GM23338 (cell line): ENCODE results near the gene AGXT2. TPM values are rescaled to one million over a fixed set of nuclear protein-coding genes. Genes with fewer than 3 reads are reported as not detected.

ENCODE experiments used
- ATAC-seq: fragments of 200-7000 bp; cut with Tn5 transposase; 3 replicates; pipeline ENCODE4 v1.9.1; 2020
- DNase-seq: peaks from one replicate; pipeline ENCODE4 v3.0.0-alpha.2; 2015; ENCODE audit warnings: low spot score
- H2AFZ ChIP-seq: fragments of 200-600 bp; sonication (generic); 2 replicates; pipeline ENCODE4 v1.8.0; 2016; ENCODE audit warnings: antibody characterized with exemption, mild to moderate bottlenecking, moderate library complexity
- H3F3A ChIP-seq: fragments of 200-600 bp; sonication (generic); replicated peaks from 2 replicates; pipeline ENCODE4 v1.8.0; 2017; ENCODE audit warnings: antibody characterized with exemption, mixed run types, low read depth
- H3K27ac ChIP-seq: fragments of 200-600 bp; sonication (generic); 2 replicates; pipeline ENCODE4 v1.6.1; 2016; ENCODE audit warnings: low read depth
- H3K27me3 ChIP-seq: fragments of 200-600 bp; sonication (generic); 2 replicates; pipeline ENCODE4 v1.8.0; 2016; ENCODE audit warnings: mild to moderate bottlenecking, mixed run types, moderate library complexity; ENCODE audit not compliant: insufficient read depth
- H3K36me3 ChIP-seq: fragments of 200-600 bp; sonication (generic); 2 replicates; pipeline ENCODE4 v1.8.0; 2016; ENCODE audit warnings: mild to moderate bottlenecking; ENCODE audit not compliant: insufficient read depth
- H3K4me1 ChIP-seq: fragments of 200-600 bp; sonication (generic); 2 replicates; pipeline ENCODE4 v1.8.0; 2016; ENCODE audit warnings: mild to moderate bottlenecking, moderate library complexity; ENCODE audit not compliant: insufficient read depth
- H3K4me2 ChIP-seq: fragments of 200-600 bp; sonication (generic); 2 replicates; pipeline ENCODE4 v1.7.1; 2017; ENCODE audit warnings: mixed run types
- H3K4me3 ChIP-seq: fragments of 200-600 bp; sonication (generic); 2 replicates; pipeline ENCODE4 v1.6.1; 2016; ENCODE audit warnings: mixed run types
- H3K79me2 ChIP-seq: fragments of 200-600 bp; sonication (generic); replicated peaks from 2 replicates; pipeline ENCODE4 v1.8.0; 2017; ENCODE audit warnings: mild to moderate bottlenecking; ENCODE audit not compliant: insufficient read depth
- H3K9me2 ChIP-seq: fragments of 200-600 bp; sonication (generic); 2 replicates; pipeline ENCODE4 v1.8.0; 2017; ENCODE audit not compliant: insufficient read depth
- H4K20me1 ChIP-seq: fragments of 200-600 bp; sonication (generic); replicated peaks from 2 replicates; pipeline ENCODE4 v1.8.0; 2017; ENCODE audit warnings: mild to moderate bottlenecking; ENCODE audit not compliant: insufficient read depth
- H3K27ac Mint-ChIP-seq: 2 replicates; pipeline ENCODE4 v1.8.0; 2020; ENCODE audit warnings: inconsistent platforms, mild to moderate bottlenecking, moderate library complexity, mixed read lengths
- H3K27me3 Mint-ChIP-seq: 3 replicates; pipeline ENCODE4 v1.8.0; 2022; ENCODE audit warnings: low read depth, mild to moderate bottlenecking, moderate library complexity, mixed read lengths, inconsistent platforms; ENCODE audit not compliant: insufficient read depth, poor library complexity
- H3K36me3 Mint-ChIP-seq: 3 replicates; pipeline ENCODE4 v1.8.0; 2021; ENCODE audit warnings: low read depth, mild to moderate bottlenecking, inconsistent platforms, moderate library complexity, mixed read lengths
- H3K4me1 Mint-ChIP-seq: 3 replicates; pipeline ENCODE4 v1.8.0; 2020; ENCODE audit warnings: mild to moderate bottlenecking, inconsistent platforms, mixed read lengths
- H3K4me3 Mint-ChIP-seq: 3 replicates; pipeline ENCODE4 v1.8.0; 2021; ENCODE audit warnings: moderate library complexity, mild to moderate bottlenecking, inconsistent platforms, mixed read lengths
- H3K9me3 Mint-ChIP-seq: 3 replicates; pipeline ENCODE4 v1.8.0; 2020; ENCODE audit warnings: moderate library complexity, mild to moderate bottlenecking, inconsistent platforms, mixed read lengths
- CREB1 ChIP-seq: fragments of 250-450 bp; sonication (Bioruptor Pico); IDR thresholded peaks from 2 replicates; pipeline ENCODE4 v1.5.0; 2020; ENCODE audit warnings: low read depth, mild to moderate bottlenecking, moderate library complexity
- EZH2 ChIP-seq: fragments of 200-600 bp; sonication (generic); IDR thresholded peaks from one replicate; pipeline ENCODE4 v1.8.0; 2017; ENCODE audit warnings: antibody characterized with exemption, mild to moderate bottlenecking, low read depth; ENCODE audit not compliant: unreplicated experiment
- EZH2phosphoT487 ChIP-seq: fragments of 200-600 bp; sonication (generic); IDR thresholded peaks from one replicate; pipeline ENCODE4 v1.8.1; 2018; ENCODE audit warnings: antibody characterized with exemption; ENCODE audit not compliant: unreplicated experiment
- JUNB ChIP-seq: IDR thresholded peaks from one replicate; pipeline ENCODE4 v1.6.1; 2016; ENCODE audit warnings: antibody characterized with exemption; ENCODE audit not compliant: unreplicated experiment
- NANOG ChIP-seq: IDR thresholded peaks from 2 replicates; pipeline ENCODE4 v1.6.1; 2016; ENCODE audit warnings: antibody characterized with exemption, borderline replicate concordance
- POLR2AphosphoS5 ChIP-seq: IDR thresholded peaks from 2 replicates; pipeline ENCODE4 v1.6.1; 2016; ENCODE audit warnings: antibody characterized with exemption, low read depth
- ZNF114 ChIP-seq: fragments of 250-450 bp; sonication (Bioruptor Pico); IDR thresholded peaks from 2 replicates; pipeline ENCODE4 v1.5.0; 2020; ENCODE audit warnings: mild to moderate bottlenecking, moderate library complexity
- polyA plus RNA-seq: library from polyadenylated mRNA; unstranded; fragments of >200 nt; fragmentation: Nextera tagmentation; extraction: Ambion mirVana; gene quantifications from 2 replicates; pipeline ENCODE4 v1.2.1, GENCODE V29; 2016
- total RNA-seq: library from RNA; depleted of rRNA; stranded (reverse); fragments of >200 nt; shearing (Covaris generic); gene quantifications from 2 replicates; pipeline ENCODE4 v1.2.3, GENCODE V29; 2014
- TF ChIP-seq, protein P1 (sequence below): fragments of 250-450 bp; sonication (Bioruptor Pico); IDR thresholded peaks from 2 replicates; pipeline ENCODE4 v1.5.0; 2020; ENCODE audit warnings: mild to moderate bottlenecking, moderate library complexity
- TF ChIP-seq, protein P2 (sequence below): IDR thresholded peaks from one replicate; pipeline ENCODE4 v1.6.1; 2018; ENCODE audit warnings: antibody characterized with exemption; ENCODE audit not compliant: unreplicated experiment
- TF ChIP-seq, protein P3 (sequence below), 2 experiments: fragments of 200-600 bp in 1 of 2; sonication (generic) in 1 of 2; conservative IDR thresholded peaks; 2 replicates each; pipeline versions ENCODE4 v1.5.1 to v1.6.1; 2016 to 2017; ENCODE audit warnings: antibody characterized with exemption in 2 of 2, low read depth in 2 of 2, mild to moderate bottlenecking in 2 of 2, moderate library complexity in 1 of 2
- TF ChIP-seq, protein P4 (sequence below): IDR thresholded peaks from 2 replicates; pipeline ENCODE4 v1.6.1; 2016; ENCODE audit warnings: antibody characterized with exemption

Gene AGXT2
- total and polyA plus RNA-seq, 2 experiments from 2014 or later, result not detected

DNA sequence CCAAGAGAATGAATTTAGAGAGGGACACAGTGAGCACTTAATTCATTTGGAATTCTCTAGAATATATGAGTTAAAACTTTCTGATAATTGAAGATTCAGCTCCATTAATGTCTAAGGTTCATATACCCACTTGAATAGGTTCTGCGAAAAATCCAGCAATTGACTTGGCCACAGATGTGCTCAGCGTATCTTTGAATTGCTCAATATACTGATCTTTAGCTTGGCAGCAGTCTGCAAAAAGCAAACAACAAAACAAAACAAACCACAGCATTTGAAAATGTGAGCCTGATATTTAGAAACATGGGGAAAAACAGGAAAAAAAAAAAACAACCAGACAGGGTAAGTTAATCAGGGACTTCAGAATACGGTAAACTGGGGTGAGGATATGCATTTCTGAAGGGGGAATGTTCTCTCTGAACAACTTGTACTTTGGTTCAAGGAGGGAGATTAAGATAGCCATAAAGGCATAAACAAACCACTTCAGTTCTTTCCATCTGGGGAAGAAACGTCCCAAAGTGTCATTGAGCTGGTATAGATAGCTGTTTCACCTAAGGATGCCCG is 21.4 kb downstream of the AGXT2 start (continued):
- TF ChIP-seq, protein P1, sequence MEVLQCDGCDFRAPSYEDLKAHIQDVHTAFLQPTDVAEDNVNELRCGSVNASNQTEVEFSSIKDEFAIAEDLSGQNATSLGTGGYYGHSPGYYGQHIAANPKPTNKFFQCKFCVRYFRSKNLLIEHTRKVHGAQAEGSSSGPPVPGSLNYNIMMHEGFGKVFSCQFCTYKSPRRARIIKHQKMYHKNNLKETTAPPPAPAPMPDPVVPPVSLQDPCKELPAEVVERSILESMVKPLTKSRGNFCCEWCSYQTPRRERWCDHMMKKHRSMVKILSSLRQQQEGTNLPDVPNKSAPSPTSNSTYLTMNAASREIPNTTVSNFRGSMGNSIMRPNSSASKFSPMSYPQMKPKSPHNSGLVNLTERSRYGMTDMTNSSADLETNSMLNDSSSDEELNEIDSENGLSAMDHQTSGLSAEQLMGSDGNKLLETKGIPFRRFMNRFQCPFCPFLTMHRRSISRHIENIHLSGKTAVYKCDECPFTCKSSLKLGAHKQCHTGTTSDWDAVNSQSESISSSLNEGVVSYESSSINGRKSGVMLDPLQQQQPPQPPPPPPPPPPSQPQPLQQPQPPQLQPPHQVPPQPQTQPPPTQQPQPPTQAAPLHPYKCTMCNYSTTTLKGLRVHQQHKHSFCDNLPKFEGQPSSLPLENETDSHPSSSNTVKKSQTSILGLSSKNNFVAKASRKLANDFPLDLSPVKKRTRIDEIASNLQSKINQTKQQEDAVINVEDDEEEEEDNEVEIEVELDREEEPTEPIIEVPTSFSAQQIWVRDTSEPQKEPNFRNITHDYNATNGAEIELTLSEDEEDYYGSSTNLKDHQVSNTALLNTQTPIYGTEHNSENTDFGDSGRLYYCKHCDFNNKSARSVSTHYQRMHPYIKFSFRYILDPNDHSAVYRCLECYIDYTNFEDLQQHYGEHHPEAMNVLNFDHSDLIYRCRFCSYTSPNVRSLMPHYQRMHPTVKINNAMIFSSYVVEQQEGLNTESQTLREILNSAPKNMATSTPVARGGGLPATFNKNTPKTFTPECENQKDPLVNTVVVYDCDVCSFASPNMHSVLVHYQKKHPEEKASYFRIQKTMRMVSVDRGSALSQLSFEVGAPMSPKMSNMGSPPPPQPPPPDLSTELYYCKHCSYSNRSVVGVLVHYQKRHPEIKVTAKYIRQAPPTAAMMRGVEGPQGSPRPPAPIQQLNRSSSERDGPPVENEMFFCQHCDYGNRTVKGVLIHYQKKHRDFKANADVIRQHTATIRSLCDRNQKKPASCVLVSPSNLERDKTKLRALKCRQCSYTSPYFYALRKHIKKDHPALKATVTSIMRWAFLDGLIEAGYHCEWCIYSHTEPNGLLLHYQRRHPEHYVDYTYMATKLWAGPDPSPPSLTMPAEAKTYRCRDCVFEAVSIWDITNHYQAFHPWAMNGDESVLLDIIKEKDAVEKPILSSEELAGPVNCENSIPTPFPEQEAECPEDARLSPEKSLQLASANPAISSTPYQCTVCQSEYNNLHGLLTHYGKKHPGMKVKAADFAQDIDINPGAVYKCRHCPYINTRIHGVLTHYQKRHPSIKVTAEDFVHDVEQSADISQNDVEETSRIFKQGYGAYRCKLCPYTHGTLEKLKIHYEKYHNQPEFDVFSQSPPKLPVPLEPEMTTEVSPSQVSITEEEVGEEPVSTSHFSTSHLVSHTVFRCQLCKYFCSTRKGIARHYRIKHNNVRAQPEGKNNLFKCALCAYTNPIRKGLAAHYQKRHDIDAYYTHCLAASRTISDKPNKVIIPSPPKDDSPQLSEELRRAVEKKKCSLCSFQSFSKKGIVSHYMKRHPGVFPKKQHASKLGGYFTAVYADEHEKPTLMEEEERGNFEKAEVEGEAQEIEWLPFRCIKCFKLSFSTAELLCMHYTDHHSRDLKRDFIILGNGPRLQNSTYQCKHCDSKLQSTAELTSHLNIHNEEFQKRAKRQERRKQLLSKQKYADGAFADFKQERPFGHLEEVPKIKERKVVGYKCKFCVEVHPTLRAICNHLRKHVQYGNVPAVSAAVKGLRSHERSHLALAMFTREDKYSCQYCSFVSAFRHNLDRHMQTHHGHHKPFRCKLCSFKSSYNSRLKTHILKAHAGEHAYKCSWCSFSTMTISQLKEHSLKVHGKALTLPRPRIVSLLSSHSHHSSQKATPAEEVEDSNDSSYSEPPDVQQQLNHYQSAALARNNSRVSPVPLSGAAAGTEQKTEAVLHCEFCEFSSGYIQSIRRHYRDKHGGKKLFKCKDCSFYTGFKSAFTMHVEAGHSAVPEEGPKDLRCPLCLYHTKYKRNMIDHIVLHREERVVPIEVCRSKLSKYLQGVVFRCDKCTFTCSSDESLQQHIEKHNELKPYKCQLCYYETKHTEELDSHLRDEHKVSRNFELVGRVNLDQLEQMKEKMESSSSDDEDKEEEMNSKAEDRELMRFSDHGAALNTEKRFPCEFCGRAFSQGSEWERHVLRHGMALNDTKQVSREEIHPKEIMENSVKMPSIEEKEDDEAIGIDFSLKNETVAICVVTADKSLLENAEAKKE (CRISPR knock-in tag), result no peak

DNA sequence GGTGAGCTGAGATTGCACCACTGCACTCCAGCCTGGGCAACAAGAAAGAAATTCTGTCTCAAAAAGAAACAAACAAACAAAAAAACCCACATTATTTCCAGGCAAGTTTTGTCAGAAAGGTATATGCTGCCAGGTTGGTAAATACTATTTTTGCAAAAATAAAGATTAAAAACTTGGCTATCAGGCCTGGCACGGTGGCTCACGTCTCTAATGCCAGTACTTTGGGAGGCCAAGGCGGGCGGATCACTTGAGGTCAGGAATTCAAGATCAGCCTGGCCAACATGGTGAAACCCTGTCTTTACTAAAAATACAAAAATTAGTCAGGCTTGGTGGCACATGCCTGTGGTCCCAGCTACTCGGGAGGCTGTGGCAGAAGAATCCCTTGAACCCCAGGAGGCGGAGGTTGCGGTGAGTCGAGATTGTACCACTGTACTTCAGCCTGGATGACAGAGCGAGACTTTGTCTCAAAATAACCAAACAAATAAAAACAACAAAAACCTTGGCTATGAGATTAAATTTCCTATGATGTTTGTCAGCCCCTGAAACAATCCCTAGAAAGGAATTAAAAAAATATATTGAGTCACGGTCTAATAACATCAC is 22.7 kb downstream of the AGXT2 start:
- Histone ChIP-seq H3K4me3 (no peak overlapping the region), H3F3A (no peaks in the 10 kb centered on the region), H3K27me3 (no peaks in the 10 kb centered on the region), H3K9me2 (no peaks in the 10 kb centered on the region; the same call in 1 of the 2 replicates), H3K36me3 (no peaks in the 10 kb centered on the region), H2AFZ (no peak overlapping the region), H3K4me1 (no peaks in the 10 kb centered on the region), H3K27ac (no peak overlapping the region), H3K4me2 (no peak overlapping the region), H3K79me2 (no peaks in the 10 kb centered on the region), H4K20me1 (no peaks in the 10 kb centered on the region)
- Mint-ChIP-seq H3K36me3 (no peaks in the 10 kb centered on the region), H3K4me1 (no peaks in the 10 kb centered on the region), H3K27ac (no peak overlapping the region), H3K4me3 (no peak overlapping the region), H3K27me3 (no peaks in the 10 kb centered on the region), H3K9me3 (no peaks in the 10 kb centered on the region)
- ATAC-seq (no peak), DNase-seq (no peak)
- TF ChIP-seq JUNB (no peak), CREB1 (CRISPR knock-in tag) (no peak), POLR2AphosphoS5 (no peak), NANOG (no peak), EZH2 (no peak), EZH2phosphoT487 (no peak), ZNF114 (CRISPR knock-in tag) (no peak)
- TF ChIP-seq, protein P2, sequence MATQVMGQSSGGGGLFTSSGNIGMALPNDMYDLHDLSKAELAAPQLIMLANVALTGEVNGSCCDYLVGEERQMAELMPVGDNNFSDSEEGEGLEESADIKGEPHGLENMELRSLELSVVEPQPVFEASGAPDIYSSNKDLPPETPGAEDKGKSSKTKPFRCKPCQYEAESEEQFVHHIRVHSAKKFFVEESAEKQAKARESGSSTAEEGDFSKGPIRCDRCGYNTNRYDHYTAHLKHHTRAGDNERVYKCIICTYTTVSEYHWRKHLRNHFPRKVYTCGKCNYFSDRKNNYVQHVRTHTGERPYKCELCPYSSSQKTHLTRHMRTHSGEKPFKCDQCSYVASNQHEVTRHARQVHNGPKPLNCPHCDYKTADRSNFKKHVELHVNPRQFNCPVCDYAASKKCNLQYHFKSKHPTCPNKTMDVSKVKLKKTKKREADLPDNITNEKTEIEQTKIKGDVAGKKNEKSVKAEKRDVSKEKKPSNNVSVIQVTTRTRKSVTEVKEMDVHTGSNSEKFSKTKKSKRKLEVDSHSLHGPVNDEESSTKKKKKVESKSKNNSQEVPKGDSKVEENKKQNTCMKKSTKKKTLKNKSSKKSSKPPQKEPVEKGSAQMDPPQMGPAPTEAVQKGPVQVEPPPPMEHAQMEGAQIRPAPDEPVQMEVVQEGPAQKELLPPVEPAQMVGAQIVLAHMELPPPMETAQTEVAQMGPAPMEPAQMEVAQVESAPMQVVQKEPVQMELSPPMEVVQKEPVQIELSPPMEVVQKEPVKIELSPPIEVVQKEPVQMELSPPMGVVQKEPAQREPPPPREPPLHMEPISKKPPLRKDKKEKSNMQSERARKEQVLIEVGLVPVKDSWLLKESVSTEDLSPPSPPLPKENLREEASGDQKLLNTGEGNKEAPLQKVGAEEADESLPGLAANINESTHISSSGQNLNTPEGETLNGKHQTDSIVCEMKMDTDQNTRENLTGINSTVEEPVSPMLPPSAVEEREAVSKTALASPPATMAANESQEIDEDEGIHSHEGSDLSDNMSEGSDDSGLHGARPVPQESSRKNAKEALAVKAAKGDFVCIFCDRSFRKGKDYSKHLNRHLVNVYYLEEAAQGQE, result no peak
- TF ChIP-seq, protein P3, sequence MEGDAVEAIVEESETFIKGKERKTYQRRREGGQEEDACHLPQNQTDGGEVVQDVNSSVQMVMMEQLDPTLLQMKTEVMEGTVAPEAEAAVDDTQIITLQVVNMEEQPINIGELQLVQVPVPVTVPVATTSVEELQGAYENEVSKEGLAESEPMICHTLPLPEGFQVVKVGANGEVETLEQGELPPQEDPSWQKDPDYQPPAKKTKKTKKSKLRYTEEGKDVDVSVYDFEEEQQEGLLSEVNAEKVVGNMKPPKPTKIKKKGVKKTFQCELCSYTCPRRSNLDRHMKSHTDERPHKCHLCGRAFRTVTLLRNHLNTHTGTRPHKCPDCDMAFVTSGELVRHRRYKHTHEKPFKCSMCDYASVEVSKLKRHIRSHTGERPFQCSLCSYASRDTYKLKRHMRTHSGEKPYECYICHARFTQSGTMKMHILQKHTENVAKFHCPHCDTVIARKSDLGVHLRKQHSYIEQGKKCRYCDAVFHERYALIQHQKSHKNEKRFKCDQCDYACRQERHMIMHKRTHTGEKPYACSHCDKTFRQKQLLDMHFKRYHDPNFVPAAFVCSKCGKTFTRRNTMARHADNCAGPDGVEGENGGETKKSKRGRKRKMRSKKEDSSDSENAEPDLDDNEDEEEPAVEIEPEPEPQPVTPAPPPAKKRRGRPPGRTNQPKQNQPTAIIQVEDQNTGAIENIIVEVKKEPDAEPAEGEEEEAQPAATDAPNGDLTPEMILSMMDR (conservative IDR thresholded peaks at IDR 0.05; ENCODE audit: low read depth in 2 of 2), result no peak
- TF ChIP-seq, protein P4, sequence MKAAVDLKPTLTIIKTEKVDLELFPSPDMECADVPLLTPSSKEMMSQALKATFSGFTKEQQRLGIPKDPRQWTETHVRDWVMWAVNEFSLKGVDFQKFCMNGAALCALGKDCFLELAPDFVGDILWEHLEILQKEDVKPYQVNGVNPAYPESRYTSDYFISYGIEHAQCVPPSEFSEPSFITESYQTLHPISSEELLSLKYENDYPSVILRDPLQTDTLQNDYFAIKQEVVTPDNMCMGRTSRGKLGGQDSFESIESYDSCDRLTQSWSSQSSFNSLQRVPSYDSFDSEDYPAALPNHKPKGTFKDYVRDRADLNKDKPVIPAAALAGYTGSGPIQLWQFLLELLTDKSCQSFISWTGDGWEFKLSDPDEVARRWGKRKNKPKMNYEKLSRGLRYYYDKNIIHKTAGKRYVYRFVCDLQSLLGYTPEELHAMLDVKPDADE, result no peak
